HepG2 (cell line): Measurements from ENCODE around the gene INHA. TPM values are rescaled to one million over a fixed set of nuclear protein-coding genes. Genes with fewer than 3 reads are reported as not detected.

Experiments used
- ESRRA ChIP-seq: sonication (generic); formaldehyde crosslinking; IDR thresholded peaks from 2 replicates; pipeline ENCODE4 v1.5.1; 2020; ENCODE audit warnings: mild to moderate bottlenecking, low read depth, missing genetic modification reagents
- HDAC2 ChIP-seq: sonication (generic); formaldehyde crosslinking; IDR thresholded peaks from 2 replicates; pipeline ENCODE4 v1.4.0; 2020; ENCODE audit warnings: missing genetic modification reagents
- HNRNPK ChIP-seq: fragments of 200-400 bp; formaldehyde crosslinking; IDR thresholded peaks from 2 replicates; pipeline ENCODE4 v1.6.1; 2018; ENCODE audit warnings: low read length, low read depth, moderate library complexity, mild to moderate bottlenecking; ENCODE audit not compliant: poor library complexity, severe bottlenecking
- MAFF ChIP-seq: IDR thresholded peaks from 2 replicates; pipeline ENCODE4 v1.6.1; 2011; ENCODE audit warnings: low read depth, low read length, improper control_type of control experiment
- MXI1 ChIP-seq: IDR thresholded peaks from 3 replicates; pipeline ENCODE4 v1.6.1; 2012; ENCODE audit warnings: low read depth, low read length, inconsistent platforms, borderline replicate concordance
- NFKB2 ChIP-seq: sonication (generic); formaldehyde crosslinking; IDR thresholded peaks from 2 replicates; pipeline ENCODE4 v1.4.0; 2020; ENCODE audit warnings: missing genetic modification reagents, borderline replicate concordance
- REPIN1 ChIP-seq: sonication (generic); formaldehyde crosslinking; IDR thresholded peaks from 2 replicates; pipeline ENCODE4 v1.8.0; 2022; ENCODE audit warnings: missing genetic modification reagents, low read depth, mild to moderate bottlenecking, borderline replicate concordance
- RNF2 ChIP-seq: fragments of 450-650 bp; conservative IDR thresholded peaks from 2 replicates; pipeline ENCODE4 v1.6.1; 2016; ENCODE audit warnings: low read depth
- SNAI1 ChIP-seq: sonication (generic); formaldehyde crosslinking; IDR thresholded peaks from 2 replicates; pipeline ENCODE4 v1.5.0; 2020; ENCODE audit warnings: mild to moderate bottlenecking, missing genetic modification reagents, borderline replicate concordance
- SPEN ChIP-seq: sonication (generic); formaldehyde crosslinking; IDR thresholded peaks from 2 replicates; pipeline ENCODE4 v1.5.1; 2020; ENCODE audit warnings: low read depth, mild to moderate bottlenecking, missing genetic modification reagents
- TOPORS ChIP-seq: sonication (generic); formaldehyde crosslinking; IDR thresholded peaks from 2 replicates; pipeline ENCODE4 v1.8.0; 2023; ENCODE audit warnings: mild to moderate bottlenecking, missing genetic modification reagents
- ZFP36 ChIP-seq: fragments of 150-350 bp; IDR thresholded peaks from 2 replicates; pipeline ENCODE4 v1.6.1; 2018; ENCODE audit warnings: borderline replicate concordance, low read length, low read depth; ENCODE audit not compliant: partially characterized antibody
- ZNF572 ChIP-seq: sonication (generic); formaldehyde crosslinking; IDR thresholded peaks from 2 replicates; pipeline ENCODE4 v1.5.1; 2020; ENCODE audit warnings: mild to moderate bottlenecking, missing genetic modification reagents
- ZNF589 ChIP-seq: sonication (generic); formaldehyde crosslinking; conservative IDR thresholded peaks from 2 replicates; pipeline ENCODE4 v1.8.0; 2022; ENCODE audit warnings: mild to moderate bottlenecking, moderate library complexity, missing genetic modification reagents
- ZNF598 ChIP-seq: sonication (generic); formaldehyde crosslinking; IDR thresholded peaks from 2 replicates; pipeline ENCODE4 v1.5.1; 2020; ENCODE audit warnings: mild to moderate bottlenecking, missing genetic modification reagents, borderline replicate concordance
- ZNF652 ChIP-seq: IDR thresholded peaks from 2 replicates; pipeline ENCODE4 v1.6.1; 2016; ENCODE audit warnings: low read depth, borderline replicate concordance
- ZNF672 ChIP-seq: sonication (generic); formaldehyde crosslinking; IDR thresholded peaks from 2 replicates; pipeline ENCODE4 v1.8.1; 2022; ENCODE audit warnings: missing genetic modification reagents
- ZNF713 ChIP-seq: sonication (generic); formaldehyde crosslinking; IDR thresholded peaks from 2 replicates; pipeline ENCODE4 v1.4.0; 2020; ENCODE audit warnings: mild to moderate bottlenecking, missing genetic modification reagents
- ZSCAN21 ChIP-seq: sonication (generic); formaldehyde crosslinking; IDR thresholded peaks from 2 replicates; pipeline ENCODE4 v1.8.0; 2022; ENCODE audit warnings: mild to moderate bottlenecking, missing genetic modification reagents, moderate library complexity, borderline replicate concordance
- polyA plus RNA-seq, 8 experiments: library from polyadenylated mRNA; depleted of rRNA in 3 of 8; stranded (reverse) in 7 of 8; unstranded in 1 of 8; fragments of >200 nt; fragmentation: Illumina TruSeq in 4 of 8; extraction: Trizol in 4 of 8; gene quantifications; 2 replicates each; pipeline versions ENCODE4 v1.2.1 to v1.2.3, GENCODE V29; 2011 to 2016; ENCODE audit warnings: low read depth in 4 of 8, missing spikeins in 1 of 8, mixed read lengths in 1 of 8; ENCODE audit not compliant: insufficient read depth in 1 of 8
- total RNA-seq, 5 experiments: library from RNA; depleted of rRNA; stranded (reverse); fragments of >200 nt; fragmentation: Illumina TruSeq; extraction: Trizol; gene quantifications; 2 replicates each; pipeline ENCODE4 v1.2.3, GENCODE V29; 2016; ENCODE audit warnings: low read depth in 1 of 5
- TF ChIP-seq, protein P1 (sequence below): sonication (generic); formaldehyde crosslinking; IDR thresholded peaks from 2 replicates; pipeline ENCODE4 v1.4.0; 2020; ENCODE audit warnings: mild to moderate bottlenecking, missing genetic modification reagents
- TF ChIP-seq, protein P2 (sequence below): sonication (generic); formaldehyde crosslinking; IDR thresholded peaks from 2 replicates; pipeline ENCODE4 v1.9.0; 2021; ENCODE audit warnings: missing genetic modification reagents, mild to moderate bottlenecking, borderline replicate concordance
- TF ChIP-seq, protein P3 (sequence below): sonication (generic); formaldehyde crosslinking; IDR thresholded peaks from 2 replicates; pipeline ENCODE4 v1.8.1; 2023; ENCODE audit warnings: mild to moderate bottlenecking, missing genetic modification reagents
- TF ChIP-seq, protein P4 (sequence below): sonication (generic); formaldehyde crosslinking; IDR thresholded peaks from 2 replicates; pipeline ENCODE4 v1.8.0; 2022; ENCODE audit warnings: low read depth, missing genetic modification reagents
- TF ChIP-seq, protein P5 (sequence below): sonication (generic); formaldehyde crosslinking; IDR thresholded peaks from 2 replicates; pipeline ENCODE4 v1.8.0; 2022; ENCODE audit warnings: mild to moderate bottlenecking, missing genetic modification reagents

The INHA gene
- total and polyA plus RNA-seq, 2 of the 13 experiments (the other 11 are each of a cell fraction or from before 2014, with no cell fraction given), result 4.1 to 15.2 TPM

DNA sequence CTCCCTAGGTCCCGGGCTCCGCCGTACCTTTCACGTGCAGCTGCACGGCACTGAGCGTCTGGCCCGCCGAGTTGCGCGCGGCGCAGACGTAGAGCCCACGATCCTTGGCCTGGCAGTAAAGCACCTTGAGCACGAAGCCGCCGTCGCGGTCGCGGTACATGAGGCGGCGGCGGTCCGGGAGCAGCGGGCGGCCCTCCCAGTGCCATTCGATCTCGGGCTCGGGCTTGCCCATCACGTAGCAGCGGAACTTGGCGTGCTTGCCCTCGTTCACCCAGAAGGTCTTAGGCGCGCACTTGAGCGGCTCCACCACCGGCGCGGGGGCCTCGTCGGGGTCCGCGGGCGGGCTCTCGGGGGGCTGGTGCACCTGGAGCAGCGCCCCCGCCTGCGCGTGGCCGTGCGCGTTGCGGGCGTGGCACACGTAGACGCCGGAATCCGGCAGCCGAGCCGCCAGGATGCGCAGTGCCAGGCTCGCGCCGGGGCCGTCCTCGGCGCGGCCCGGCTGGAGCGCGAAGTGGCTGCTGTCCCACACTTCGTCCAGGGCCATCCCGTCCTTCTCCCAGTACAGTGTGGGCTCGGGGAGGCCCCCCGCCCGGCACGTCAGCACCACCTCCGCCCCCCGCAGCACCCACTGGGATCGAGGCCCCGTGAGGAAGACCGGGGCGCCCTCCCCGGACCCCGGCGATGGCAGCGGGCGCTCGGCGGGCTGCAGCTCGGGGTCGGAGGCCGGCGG lies 1.8 kb upstream of the INHA start (continued):
- TF ChIP-seq HDAC2 (CRISPR knock-in tag), result peak; percentile 2; the same call in 1 of the 2 replicates
- no peak for TF ChIP-seq SNAI1 (CRISPR knock-in tag)
- no peak for TF ChIP-seq ZNF598
- no peak; the same call in 1 of the 2 replicates for TF ChIP-seq TOPORS (CRISPR knock-in tag)
- TF ChIP-seq SPEN (CRISPR knock-in tag), result peak; percentile 16; the same call in 1 of the 2 replicates
- no peak for TF ChIP-seq ZNF589
- 0 out of 2 replicates have a peak, but pooled peaks have one; percentile 52 for TF ChIP-seq ZNF713 (CRISPR knock-in tag)
- TF ChIP-seq, protein P1, sequence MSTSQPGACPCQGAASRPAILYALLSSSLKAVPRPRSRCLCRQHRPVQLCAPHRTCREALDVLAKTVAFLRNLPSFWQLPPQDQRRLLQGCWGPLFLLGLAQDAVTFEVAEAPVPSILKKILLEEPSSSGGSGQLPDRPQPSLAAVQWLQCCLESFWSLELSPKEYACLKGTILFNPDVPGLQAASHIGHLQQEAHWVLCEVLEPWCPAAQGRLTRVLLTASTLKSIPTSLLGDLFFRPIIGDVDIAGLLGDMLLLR (CRISPR knock-in tag), result no peak
- peak; percentile 87 for TF ChIP-seq ZSCAN21 (CRISPR knock-in tag)
- TF ChIP-seq, protein P2, sequence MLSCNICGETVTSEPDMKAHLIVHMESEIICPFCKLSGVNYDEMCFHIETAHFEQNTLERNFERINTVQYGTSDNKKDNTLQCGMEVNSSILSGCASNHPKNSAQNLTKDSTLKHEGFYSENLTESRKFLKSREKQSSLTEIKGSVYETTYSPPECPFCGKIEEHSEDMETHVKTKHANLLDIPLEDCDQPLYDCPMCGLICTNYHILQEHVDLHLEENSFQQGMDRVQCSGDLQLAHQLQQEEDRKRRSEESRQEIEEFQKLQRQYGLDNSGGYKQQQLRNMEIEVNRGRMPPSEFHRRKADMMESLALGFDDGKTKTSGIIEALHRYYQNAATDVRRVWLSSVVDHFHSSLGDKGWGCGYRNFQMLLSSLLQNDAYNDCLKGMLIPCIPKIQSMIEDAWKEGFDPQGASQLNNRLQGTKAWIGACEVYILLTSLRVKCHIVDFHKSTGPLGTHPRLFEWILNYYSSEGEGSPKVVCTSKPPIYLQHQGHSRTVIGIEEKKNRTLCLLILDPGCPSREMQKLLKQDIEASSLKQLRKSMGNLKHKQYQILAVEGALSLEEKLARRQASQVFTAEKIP (CRISPR knock-in tag), result no peak
- peak; percentile 27; the same call in 1 of the 3 replicates for TF ChIP-seq MXI1
- TF ChIP-seq ZNF672 (CRISPR knock-in tag), result no peak
- TF ChIP-seq NFKB2 (CRISPR knock-in tag), result 0 out of 2 replicates have a peak, but pooled peaks have one; percentile 10
- 0 out of 2 replicates have a peak, but pooled peaks have one; percentile 10 for TF ChIP-seq RNF2
- TF ChIP-seq, protein P3, sequence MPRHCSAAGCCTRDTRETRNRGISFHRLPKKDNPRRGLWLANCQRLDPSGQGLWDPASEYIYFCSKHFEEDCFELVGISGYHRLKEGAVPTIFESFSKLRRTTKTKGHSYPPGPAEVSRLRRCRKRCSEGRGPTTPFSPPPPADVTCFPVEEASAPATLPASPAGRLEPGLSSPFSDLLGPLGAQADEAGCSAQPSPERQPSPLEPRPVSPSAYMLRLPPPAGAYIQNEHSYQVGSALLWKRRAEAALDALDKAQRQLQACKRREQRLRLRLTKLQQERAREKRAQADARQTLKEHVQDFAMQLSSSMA (CRISPR knock-in tag), result no peak
- no peak for TF ChIP-seq ESRRA (CRISPR knock-in tag)
- TF ChIP-seq, protein P4, sequence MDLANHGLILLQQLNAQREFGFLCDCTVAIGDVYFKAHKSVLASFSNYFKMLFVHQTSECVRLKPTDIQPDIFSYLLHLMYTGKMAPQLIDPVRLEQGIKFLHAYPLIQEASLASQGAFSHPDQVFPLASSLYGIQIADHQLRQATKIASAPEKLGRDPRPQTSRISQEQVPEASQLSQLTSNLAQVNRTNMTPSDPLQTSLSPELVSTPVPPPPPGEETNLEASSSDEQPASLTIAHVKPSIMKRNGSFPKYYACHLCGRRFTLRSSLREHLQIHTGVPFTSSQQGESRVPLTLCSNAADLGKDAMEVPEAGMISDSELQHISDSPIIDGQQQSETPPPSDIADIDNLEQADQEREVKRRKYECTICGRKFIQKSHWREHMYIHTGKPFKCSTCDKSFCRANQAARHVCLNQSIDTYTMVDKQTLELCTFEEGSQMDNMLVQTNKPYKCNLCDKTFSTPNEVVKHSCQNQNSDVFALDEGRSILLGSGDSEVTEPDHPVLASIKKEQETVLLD (CRISPR knock-in tag), result no peak
- TF ChIP-seq ZNF572 (CRISPR knock-in tag), result no peak
- no peak for TF ChIP-seq MAFF
- no peak for TF ChIP-seq ZFP36
- peak; percentile 17 for TF ChIP-seq HNRNPK
- no peak for TF ChIP-seq ZNF652 (CRISPR knock-in tag)
- TF ChIP-seq REPIN1 (CRISPR knock-in tag), result no peak
- TF ChIP-seq, protein P5, sequence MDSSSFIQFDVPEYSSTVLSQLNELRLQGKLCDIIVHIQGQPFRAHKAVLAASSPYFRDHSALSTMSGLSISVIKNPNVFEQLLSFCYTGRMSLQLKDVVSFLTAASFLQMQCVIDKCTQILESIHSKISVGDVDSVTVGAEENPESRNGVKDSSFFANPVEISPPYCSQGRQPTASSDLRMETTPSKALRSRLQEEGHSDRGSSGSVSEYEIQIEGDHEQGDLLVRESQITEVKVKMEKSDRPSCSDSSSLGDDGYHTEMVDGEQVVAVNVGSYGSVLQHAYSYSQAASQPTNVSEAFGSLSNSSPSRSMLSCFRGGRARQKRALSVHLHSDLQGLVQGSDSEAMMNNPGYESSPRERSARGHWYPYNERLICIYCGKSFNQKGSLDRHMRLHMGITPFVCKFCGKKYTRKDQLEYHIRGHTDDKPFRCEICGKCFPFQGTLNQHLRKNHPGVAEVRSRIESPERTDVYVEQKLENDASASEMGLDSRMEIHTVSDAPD (CRISPR knock-in tag), result no peak
